Stimulated activated CD4-positive, alpha-beta T cell treated with anti-CD3 and anti-CD28 coated beads, Interleukin-4, amount 100 ng/mL, for 48 hours (primary cell): Measurements from ENCODE around the gene TNIK.

ENCODE experiments used
- DNase-seq, 2 donors: peaks; one replicate each; pipeline ENCODE4 v3.0.0-alpha.2; 2020; ENCODE audit warnings: low read depth in 2 of 2

TNIK gene

DNA sequence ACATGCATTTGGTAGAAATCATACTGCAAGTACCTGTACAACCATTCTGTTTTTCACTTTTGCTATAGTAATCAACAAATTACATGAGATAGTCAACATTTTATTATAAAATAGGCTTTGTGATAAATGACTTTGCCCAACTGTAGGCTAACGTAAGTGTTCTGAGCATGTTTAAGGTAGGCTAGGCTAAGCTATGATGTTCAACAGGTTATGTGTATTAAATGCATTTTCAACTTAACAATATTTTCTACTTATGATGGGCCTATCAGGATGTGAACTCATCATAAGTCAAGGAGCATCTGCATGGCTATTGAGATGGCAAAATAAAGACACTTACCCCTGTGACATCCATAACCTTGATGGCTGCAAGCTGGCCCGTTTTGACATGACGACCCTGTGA, 232.4 kb downstream of the TNIK start:
- no peak for DNase-seq

DNA sequence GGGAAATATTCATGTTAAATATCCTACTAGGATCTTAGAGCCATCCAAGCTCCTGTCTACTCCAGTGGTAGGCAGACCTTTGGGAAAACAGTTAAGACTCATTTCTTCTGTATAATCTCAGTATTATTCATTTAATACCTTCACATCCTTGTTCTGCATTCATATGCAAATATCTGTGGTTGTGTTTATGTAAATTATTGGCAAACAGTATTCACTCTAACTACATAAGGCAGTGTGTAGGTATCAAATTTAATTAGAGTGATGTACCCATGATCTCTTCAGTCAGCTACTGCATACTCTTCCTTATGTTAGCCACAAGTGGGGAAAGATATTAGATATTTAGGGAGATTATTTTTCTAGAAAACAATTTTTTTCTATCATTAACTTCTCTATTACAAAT, 232.8 kb downstream of the TNIK start:
- no peak for DNase-seq

DNA sequence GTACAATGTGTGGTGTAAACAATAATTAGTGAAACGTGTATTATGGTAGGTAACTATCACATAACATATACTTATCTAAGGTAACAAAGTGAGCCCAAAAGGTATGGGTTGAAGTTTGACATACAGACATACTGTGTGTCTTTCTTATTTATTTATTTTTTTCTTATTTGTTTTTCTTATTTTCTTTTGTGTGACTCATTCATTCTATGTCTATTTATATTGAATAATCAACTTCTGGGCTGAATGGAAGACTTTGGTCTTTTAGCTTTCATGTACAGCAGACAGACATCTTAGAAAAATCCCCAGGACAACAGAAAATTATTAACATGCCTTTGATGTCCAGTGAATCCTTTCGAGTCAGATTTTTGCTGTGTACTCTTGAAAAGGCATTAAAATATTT, 233.4 kb downstream of the TNIK start:
- DNase-seq, result no peak

DNA sequence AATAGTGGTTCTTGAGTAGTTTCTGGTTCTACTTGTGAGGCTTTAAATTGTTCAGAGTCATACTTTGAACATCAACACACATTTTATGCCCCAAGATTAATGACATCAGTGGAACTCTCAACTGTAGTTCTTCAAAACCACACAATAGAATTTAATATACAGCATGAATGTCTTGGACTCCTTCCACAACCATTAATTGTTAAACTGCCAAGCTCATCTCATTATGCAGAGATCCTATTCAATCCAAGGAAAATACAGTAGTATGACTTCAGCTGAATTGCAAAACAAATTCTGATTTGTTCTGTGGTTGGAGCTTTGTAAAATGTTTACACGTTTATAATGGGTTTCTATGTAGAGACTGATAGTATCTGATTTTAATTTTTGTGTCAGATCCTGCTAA, 234.5 kb downstream of the TNIK start:
- no peak for DNase-seq

DNA sequence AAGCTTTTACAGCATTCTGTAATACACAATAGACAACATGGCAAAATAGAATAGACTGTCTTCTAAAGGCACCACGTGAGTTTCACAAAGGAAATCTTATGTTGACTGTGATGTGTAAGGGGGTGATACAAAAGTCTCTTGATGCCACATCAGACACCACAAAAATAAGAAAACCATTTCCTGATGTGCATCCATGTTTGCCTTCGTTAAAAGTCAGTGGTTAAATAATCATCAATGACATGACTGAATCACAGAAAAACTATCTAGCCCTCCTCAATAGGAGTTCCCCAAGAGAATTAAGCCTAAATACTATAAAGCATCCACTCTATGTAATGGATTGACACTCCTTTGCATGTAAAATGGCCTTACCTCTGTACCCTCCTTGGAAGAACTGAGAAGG, 235.0 kb downstream of the TNIK start:
- DNase-seq, result no peak

DNA sequence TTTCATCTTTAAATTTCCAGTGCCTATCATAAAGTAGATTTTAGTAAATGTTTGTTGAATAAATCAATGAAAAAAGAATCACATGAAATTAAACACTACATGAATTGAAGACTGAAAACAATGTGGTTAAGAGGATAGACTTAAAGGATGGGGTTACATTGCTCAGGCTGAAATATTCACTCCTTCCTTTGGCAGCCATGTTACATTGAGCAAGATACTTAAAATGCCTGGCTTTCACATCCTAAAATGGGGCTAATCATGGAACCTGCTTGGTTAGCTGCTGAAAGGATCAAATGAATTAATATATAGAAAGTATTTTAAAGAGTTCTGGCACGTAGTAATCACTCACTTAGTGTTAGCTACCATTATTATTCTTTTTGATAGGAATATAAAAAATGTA, 236.8 kb downstream of the TNIK start:
- no peak for DNase-seq

DNA sequence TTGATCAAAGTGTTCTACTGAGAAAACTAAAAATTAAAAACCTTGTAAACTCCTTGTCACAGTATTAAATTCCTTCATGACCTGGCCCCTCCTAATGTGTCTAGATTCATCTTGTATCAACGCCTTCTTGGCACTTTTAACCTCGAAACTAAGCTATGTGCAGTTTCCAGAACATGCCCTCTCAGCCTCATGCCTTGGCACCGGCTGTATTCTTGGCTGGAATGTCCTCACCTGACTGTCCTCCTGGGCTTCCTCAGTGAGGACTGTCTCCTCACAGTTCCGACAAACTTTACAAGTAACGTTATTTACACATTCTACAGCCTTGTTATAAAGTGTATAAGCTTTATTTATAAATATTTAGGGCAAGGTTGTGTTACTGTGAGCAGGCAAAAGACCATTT, 237.2 kb downstream of the TNIK start:
- no peak for DNase-seq

DNA sequence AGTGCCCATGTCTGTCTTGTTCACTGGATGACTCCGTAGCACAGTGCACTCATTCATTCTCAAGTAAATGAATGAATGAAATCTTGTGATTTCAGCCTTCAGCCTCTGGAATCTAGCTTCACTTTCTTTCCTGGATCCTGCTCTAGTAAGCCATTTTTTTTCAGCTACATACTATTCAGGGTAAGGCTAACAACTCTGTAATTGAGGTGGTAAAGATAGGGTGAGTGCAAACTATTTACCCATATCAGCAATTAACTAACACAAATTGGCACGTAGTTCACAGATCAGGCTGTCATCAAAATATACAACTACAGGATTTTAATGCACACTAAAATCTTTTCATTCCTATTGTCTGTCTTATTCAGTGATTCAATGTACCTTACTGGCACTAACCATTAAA, 238.6 kb downstream of the TNIK start:
- no peak for DNase-seq

DNA sequence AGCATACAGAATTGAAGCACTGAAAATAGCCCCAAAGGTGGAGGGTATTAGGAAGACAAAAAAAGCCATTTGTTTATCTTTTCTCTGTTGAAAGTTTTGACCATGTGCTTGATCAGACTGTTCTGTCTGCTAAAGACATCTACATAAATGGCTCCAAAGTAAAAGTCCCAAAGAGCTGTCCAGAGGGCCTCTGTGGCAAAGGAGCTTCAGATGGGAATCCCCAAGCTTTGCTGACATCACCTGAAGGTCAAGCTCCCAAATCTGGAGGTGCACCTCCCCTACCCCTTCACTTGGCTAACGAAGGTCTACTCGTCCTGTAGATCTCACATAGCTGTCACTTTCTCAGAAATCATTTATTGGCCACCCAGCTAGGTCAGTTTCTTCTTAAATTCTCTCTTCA, 239.1 kb downstream of the TNIK start:
- DNase-seq, result no peak

DNA sequence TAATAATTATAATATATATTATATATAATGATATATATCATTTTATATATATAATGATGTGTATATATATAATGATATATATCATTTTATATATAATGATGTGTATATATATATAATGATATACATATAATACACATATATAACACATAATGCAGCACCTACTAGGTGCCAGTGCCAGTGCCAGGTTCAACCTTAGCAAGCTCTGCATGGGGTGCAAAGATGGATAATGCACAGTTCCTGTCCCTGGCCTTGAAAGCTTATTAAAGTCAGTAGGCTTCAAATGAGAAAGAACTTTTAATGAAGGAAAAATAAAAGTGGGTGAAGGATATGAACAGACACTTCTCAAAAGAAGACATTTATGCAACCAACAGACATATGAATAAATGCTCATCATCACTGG, 240.9 kb downstream of the TNIK start:
- no peak for DNase-seq

DNA sequence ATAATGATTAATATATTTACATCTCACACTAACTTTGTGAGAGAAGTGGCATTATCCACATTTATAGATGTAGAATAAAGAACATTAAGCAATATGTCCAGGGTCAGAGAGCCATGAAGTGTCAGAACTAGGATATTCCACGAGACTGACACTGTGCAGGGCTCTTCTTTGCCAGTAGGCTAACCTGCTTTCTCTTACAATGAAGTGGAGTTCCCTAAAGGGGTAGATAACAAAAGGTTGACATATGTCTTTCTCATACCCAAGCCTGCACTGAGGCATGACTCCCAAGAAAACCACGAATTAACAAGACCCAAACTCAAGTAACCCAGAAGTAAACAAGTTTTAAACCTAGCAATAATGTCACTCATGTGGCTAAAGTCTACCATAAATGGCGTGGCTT, 242.1 kb downstream of the TNIK start:
- DNase-seq, result no peak

DNA sequence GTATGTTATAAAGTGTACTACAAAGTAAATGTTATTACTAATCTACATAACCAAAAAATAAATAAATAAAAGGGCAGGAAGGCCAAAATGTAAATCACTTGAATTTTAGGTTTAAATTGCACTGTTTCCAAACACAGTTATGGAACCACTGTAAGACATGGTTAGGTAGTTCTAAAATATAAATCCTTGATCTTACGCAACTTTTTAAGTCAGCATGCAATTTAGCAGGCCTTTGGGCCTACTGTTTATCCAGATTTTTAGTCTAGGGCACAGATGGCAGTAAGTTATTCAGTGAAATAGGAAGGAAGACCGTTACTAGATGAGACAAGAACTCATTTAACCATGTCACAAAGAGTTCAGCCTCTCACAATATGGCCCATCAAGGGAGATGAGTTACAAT, 246.3 kb downstream of the TNIK start:
- no peak for DNase-seq

DNA sequence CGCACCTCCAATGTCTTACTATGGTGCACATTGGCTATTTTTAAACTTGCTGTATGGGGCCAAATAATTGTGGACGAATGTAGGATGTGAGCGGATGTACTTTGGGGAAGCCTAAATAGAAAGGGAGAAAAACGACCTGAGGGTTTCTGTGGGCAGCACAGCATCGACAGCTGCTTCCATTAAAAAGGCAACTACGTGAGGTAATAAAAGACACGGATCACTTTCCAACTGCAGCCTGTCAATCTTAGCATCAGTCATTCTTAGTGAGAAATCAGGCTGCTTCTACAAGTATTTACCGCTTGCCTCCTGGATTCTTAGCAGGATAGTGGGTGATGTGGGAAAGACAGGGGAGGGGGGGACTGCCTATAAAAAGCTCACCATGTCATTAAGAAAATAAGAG, 247.0 kb downstream of the TNIK start:
- DNase-seq, result no peak

DNA sequence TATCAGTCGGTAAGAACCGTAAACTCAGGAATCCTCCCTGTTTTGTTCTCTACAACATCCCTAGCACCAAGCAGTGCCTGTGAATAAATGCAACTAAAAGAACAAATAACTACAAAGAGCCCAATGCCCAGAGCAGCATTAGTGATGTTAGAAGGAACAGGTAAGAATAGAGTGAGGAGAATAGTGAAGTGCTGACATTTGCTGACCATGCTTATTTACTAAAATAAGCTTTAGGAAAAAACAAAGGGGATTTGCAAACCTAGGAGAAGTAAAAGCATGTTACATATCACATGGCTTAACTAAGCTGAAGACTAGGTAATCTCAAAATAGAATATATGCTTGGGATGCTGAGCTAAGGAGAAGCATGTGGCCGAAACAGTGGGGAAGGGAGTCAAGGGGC, 247.6 kb downstream of the TNIK start:
- no peak for DNase-seq

DNA sequence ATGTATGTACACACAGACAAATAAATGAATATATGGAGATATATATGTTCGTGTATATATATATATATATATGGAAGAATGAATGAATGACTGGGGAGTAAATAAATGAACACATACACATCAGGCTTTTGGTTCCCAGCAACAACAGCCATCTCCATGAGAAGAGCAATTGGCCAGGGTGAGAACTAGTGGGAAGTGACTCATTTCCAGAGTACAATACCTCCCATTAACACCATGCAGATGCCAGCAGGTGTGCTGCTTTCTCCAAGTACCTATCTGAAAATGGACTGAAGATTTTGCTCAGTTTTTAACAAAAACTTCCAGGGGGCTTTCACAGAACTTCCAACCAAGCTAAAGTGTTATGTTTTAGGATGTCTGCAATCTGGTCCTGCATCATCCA, 253.9 kb downstream of the TNIK start:
- no peak for DNase-seq

DNA sequence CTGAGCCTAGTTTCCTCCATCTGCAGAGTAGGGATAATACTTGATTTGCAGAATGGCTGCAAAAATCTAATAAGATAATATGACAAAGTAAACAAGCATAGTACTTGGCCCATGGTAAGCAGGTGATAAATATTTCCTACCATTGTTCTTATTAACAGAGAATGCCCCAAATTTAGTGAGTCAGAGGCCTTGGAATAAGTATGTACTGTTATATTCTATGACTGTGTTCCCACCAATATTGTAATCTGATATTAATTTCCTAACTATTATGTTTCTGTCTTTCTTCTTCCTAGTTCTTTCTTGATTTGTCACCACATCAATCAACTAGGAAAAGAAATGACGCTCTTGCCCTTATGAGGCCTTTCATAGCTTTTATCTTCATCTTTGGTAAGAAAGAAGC, 255.3 kb downstream of the TNIK start:
- no peak for DNase-seq

DNA sequence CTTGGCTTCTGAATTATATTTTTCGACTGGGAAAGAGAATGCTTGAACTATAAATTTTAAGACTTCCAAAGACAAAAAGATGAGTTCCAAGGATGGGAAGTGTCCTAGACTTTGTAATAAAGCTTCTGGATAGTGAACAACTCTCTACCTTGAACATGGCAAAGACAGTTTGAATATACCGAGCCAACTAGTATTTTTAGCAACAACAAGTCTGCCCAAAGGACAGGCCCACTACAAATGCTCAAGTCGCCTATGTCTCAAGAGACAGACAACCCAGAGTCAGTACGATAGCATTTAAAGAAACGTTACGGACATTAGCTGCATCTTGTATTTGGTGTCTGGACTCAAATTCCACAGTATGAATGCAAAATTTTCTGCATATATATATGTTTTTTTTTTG, 258.4 kb downstream of the TNIK start:
- no peak for DNase-seq

DNA sequence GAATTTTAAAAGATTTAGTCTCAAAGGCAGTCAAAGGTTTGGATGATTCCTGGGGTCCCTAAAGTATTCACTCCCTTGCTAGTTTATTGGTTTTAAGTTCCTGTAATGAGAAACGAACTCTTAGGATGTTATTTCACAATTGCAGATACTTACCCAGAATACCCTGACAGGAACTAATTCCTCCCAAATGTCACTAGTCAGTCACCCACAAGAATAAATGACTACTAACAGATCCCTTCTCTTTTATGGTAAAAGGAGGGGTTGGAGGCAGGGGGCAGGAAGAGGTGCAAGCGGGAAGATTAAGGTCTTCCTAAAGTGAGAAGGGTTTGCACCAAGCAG, 259.5 kb downstream of the TNIK start:
- DNase-seq, result no peak

DNA sequence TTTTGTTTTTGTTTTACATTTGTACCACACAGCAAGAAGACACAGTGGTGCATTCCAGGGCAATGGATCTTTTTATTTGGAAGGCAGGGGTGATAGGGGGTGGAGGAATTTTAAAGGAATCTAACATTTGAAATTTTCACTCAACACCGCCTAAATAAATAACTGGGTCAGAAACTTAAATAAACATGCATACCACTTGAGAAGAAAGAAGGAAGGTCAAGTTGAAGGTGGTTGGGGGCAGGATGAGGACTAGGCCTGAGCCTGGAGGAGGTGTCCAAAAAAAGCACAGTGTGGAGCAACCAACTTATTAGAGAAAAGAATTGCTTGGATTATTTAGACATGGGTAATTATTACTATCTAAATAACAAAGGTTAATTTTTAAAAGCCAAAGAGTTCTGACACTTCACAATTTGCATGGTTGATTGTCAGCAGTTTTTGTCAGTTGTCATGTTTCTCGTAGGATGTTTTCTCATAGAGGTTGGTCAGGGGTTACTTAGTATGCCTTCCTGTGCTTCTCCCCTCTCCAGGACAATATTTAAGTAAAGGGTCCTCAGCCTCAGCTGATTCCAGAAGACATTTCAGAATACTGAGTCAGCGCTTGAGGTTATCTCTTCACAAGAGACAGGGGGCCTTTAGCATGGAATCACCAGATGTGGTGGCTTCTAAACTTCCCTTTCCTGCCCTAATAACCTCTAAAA, 260.0 kb downstream of the TNIK start:
- no peak for DNase-seq

DNA sequence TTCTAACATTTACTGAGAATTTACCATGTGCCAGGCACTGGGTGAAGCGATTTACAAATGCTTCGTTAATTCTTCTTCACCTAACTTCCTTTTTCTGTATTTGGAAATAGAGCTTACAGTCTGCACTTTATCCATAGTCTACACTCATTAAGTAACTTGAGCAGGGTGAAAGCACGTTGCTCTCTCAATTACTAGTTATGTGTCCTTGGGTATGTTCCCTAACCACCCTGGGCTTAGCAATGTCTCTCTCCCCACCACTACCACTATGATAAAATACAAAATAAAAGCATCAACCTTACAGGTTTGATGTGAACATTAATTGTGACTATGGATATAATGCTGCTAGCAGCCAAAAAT, 260.8 kb downstream of the TNIK start:
- DNase-seq, result no peak

DNA sequence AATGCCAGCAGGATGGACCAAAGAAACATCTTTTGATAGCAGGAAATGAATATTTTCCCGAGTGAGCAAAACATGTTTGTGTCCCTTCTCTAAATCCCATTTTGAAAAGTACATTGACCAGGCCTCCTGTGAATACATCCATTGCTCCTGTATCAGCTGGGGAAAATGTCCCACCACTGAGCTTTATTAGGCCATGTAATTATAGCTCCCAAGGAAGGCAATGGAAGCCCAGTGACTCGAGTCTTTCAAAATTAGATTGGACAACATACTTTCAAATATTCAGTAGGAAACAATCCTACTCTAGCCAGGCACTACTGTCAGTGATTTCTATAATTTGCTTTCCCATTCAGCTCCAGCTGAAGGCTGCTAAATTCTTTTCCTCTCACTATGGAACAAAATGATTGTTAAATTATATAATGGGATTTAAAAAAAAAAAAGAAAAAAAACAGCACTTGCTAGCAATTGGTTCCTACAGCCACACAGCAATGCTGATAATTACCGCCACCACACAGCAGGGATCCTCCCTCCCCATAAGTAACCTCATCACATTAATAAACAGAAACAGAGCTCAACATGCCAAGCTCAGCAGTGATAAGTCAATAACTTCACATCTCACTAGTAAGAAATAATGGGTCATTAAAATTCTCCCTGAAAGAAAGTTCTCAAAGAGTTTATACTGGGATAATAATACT, 261.3 kb downstream of the TNIK start:
- no peak for DNase-seq

DNA sequence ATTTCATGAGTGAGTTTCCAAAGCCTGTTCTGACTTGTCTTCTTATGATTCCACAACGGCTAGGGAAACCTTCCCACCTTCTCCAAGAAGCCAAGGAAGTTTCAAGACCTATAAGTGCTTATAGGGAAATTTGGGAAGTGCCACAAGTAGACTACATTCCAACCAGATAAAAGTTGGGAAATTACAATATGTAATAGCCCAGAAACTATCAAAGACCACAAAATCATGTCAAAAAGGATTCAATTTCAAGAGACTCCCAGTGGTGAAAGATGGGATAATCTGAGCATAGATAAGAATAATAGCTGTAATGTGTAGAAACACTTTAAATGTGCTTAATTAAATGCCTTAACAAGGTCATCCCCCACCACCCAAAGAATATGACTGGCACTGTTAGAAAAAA, 264.5 kb downstream of the TNIK start:
- no peak for DNase-seq

DNA sequence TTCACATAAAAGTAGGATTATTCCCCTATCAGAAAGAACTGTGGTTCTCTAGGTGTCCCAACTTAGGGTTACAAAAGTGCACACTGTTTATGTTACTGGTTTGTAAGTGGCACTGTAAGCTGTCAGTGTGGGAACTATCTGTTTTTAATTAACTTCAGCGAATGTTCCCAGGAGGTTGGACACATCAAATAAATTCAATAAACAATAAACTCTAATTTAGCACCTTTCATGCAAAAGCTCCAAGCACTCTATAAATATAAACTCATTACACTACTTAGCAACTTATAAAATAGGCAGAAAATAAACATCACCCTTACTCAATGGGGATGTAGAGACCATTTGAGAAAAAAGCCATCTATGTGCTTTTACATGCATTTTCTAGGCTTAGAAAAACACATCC, 265.2 kb downstream of the TNIK start:
- no peak for DNase-seq

DNA sequence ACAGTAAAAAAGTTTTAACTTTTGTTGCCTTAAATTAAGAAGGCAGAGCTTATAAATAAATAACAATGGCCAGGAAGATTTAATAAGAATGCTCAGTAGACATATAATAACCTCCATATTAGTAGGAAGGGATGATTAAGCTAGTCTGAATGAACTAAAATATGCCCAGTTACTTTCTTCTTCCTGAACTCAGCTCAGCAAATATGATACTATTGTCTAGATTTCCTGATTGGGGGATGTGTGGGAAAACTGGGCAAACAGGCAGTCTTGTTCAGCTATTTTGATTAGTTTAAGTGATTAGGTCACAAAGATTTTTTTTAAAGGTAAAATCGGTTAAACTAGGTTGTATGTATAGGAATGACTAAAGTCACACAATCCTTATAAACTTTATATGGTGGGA, 266.5 kb downstream of the TNIK start:
- DNase-seq, result no peak
